GM20000 (cell line): ENCODE data around the gene TP73.
"Not testable (repeated sequence)": the region's sequence is repeated elsewhere in the genome, so short reads cannot be mapped to it uniquely, and the experiment has no call there.

Source experiments
- DNase-seq: peaks from one replicate; pipeline ENCODE4 v3.0.0; 2012; ENCODE audit warnings: low spot score
- CTCF ChIP-seq: IDR thresholded peaks from 2 replicates; pipeline ENCODE4 v1.5.1; 2012; ENCODE audit warnings: mild to moderate bottlenecking, control low read depth; ENCODE audit errors: extremely low read depth, missing control alignments

TP73 gene

DNA sequence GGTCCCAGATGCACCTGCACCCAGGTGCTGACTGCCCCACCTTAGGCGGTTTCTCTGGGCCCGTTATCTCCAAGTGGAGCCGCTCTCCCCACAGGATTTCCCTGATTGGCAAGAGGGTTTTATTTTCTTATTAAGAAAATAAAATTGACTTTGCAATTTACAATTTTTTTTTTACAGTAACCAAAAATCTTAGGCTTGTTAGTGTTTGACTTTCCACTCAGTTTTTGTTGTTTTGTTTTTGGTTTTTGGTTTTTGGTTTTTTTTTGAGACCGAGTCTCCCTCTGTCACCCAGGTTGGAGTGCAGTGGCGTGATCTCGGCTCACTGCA, 95.2 kb downstream of the TP73 start:
- no peak for TF ChIP-seq CTCF

DNA sequence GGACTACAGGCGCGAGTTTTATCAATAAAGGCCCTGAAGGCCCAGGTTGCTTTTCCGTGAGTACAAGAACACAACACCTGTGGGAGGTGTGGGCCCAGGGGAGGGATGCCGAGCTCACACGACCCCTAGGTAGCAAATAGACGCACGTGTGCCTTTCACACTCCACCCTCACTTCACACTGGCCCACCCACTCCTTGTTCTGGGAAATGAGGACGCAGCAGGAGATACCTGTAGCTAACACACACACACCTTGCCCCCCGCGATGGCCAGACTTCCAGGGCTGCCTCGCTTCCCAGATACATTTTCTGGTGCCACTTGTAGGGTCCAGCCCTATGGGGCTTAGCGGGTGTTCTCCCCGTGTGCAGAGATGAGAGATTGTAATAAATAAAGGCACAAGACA, 95.6 kb downstream of the TP73 start:
- no peak for TF ChIP-seq CTCF
- DNase-seq = no peak

More for the DNA sequence above, 95.2 kb downstream of the TP73 start:
- no peak for DNase-seq

GRCh38 chr1:3748316-3748900, 96.1 kb downstream of the TP73 start:
- not testable (repeated sequence) for DNase-seq

DNA sequence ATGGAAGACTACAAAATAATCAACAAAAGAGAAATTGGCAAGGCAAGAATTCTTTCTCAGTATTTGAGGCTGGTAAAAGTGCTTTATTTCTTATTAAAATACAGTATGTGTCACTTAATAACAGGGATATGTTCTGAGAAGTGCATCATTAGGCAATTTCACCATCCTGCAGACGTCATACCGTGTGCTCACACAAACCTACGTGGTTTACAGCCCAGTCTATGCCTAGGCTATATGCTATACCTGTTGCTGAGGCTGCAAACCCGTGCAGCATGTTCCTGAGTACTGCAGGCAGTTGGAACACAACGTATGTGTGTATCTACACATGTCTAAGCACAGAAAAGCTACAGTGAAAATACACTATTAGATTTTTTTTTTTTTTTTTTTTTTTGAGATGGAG, 97.2 kb downstream of the TP73 start:
- no peak for TF ChIP-seq CTCF
- no peak for DNase-seq

- no peak for TF ChIP-seq CTCF
- DNase-seq = no peak
Measured at GRCh38 chr1:3750741-3751140, 98.4 kb downstream of the TP73 start.

- no peak for DNase-seq
- no peak for TF ChIP-seq CTCF
Measured at GRCh38 chr1:3752400-3752945, 100.2 kb downstream of the TP73 start, which contains the start of gene CCDC27. CCDC27 (plus strand) TSS chr1:3752450; CDS start chr1:3752482, 32 bp downstream.

- no peak for TF ChIP-seq CTCF
- no peak for DNase-seq
Measured at GRCh38 chr1:3753656-3754454, 101.5 kb downstream of the TP73 start.
